Measurements from ENCODE around the gene FXYD7. TPM values are rescaled to one million over a fixed set of nuclear protein-coding genes. Genes with fewer than 3 reads are reported as not detected.

The FXYD7 gene
- polyA plus RNA-seq, 1 donor (not counting 4 experiments of a cell fraction or from before 2014, with no cell fraction given): not detected

DNA sequence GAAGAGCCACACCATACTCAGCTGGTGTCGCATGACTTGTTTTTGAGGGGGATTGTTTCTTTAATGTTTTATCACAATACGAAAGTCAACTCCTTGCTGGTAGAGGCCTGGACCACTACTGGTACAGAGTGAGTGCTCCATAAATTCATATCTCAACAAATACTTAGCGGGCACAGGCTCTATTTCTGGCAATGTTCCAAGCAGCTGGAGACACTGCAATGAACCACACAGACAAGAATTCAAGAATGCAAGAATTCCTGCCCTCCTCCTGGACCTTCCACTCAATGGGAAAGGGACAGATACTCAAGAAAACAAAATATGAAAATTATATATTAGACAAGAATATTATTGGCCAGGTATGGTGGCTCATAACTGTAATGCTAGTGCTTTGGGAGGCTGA is 6.4 kb downstream of the FXYD7 start:
- H3K9me3 ChIP-seq (ENCODE audit: control insufficient read depth, low read depth, low read length): no peaks in the 10 kb centered on the region
- H3K9me1 ChIP-seq (ENCODE audit: control insufficient read depth, extremely low read depth, insufficient read depth, low read length): no peaks in the 10 kb centered on the region
- H3K4me2 ChIP-seq (ENCODE audit: control insufficient read depth, extremely low read depth, insufficient read depth, low read depth, low read length): no peak overlapping the region
- DNase-seq (ENCODE audit: low read depth, low spot score): no peak
- no peak for FAIRE-seq
- no peak overlapping the region for H2AFZ ChIP-seq (ENCODE audit: control insufficient read depth, low read length)
- H3K36me3 ChIP-seq (ENCODE audit: control insufficient read depth in 2 of 2, extremely low read depth in 1 of 2, insufficient read depth in 2 of 2, low read length in 2 of 2): no peaks in the 10 kb centered on the region
- no peak overlapping the region for H3K27ac ChIP-seq (ENCODE audit: control insufficient read depth, insufficient read depth, low read length)
- no peaks in the 10 kb centered on the region for H3K27me3 ChIP-seq (ENCODE audit: control insufficient read depth, extremely low read depth, insufficient read depth, low read length)
- H3K4me1 ChIP-seq (ENCODE audit: control insufficient read depth, extremely low read depth, insufficient read depth, low read length): peaks cover 14% of the 10 kb centered on the region
- H3K79me2 ChIP-seq (ENCODE audit: control insufficient read depth, insufficient read depth, low read length): no peaks in the 10 kb centered on the region
- TF ChIP-seq EZH2 (IDR thresholded peaks at IDR 0.05; ENCODE audit: low read length) (no peak), CTCF (optimal IDR thresholded peaks at IDR 0.05 in 1 of 3, IDR thresholded peaks at IDR 0.05 in 1 of 3, conservative IDR thresholded peaks at IDR 0.05 in 1 of 3; ENCODE audit: extremely low read depth in 1 of 3, insufficient read depth in 2 of 3, low read length in 3 of 3) (no peak)
- no peak overlapping the region for H3K9ac ChIP-seq (ENCODE audit: control insufficient read depth, extremely low read depth, insufficient read depth, low read length)
- H3K4me3 ChIP-seq (ENCODE audit: control insufficient read depth in 2 of 3, extremely low read depth in 1 of 3, insufficient read depth in 2 of 3, low read depth in 1 of 3, low read length in 3 of 3): no peak overlapping the region
- H4K20me1 ChIP-seq (ENCODE audit: control insufficient read depth, extremely low read depth, insufficient read depth, low read length): no peaks in the 10 kb centered on the region
- dilution Hi-C loops (cut with MboI; ENCODE audit: extremely low pct_ligation_motif_present, low sequenced_read_pairs): no loop called here

DNA sequence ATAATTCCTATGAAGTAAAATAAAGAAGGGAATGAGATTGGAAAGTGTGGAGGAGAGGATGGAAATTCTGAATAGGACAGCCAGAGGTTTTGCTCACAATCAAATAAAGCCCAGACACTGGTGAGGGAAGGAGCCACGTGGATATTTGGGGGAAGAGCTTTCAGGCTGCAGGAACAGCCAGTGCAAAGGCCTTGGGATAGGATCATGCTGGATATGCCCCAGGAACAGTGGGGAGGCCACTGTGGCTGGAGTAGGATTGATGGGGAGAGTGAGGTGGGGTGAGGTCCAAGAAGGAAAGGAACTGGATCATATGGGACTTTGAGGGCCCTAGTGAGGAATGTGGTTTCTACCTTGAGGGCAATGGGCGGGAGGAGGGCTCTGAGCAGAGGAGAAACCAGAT is 7.4 kb downstream of the FXYD7 start:
- dilution Hi-C loops (cut with MboI; ENCODE audit: extremely low pct_ligation_motif_present, low sequenced_read_pairs): no loop called here
- FAIRE-seq: no peak
- no peak overlapping the region for H3K27ac ChIP-seq (ENCODE audit: control insufficient read depth, insufficient read depth, low read length)

More for the DNA sequence above, 7.4 kb downstream of the FXYD7 start:
- Histone ChIP-seq H3K79me2 (ENCODE audit: control insufficient read depth, insufficient read depth, low read length) (peaks cover 9% of the 10 kb centered on the region), H3K4me1 (ENCODE audit: control insufficient read depth, extremely low read depth, insufficient read depth, low read length) (peaks cover 10% of the 10 kb centered on the region), H3K27me3 (ENCODE audit: control insufficient read depth, extremely low read depth, insufficient read depth, low read length) (no peaks in the 10 kb centered on the region), H3K4me3 (ENCODE audit: control insufficient read depth in 2 of 3, extremely low read depth in 1 of 3, insufficient read depth in 2 of 3, low read depth in 1 of 3, low read length in 3 of 3) (no peak overlapping the region), H3K9me3 (ENCODE audit: control insufficient read depth, low read depth, low read length) (no peaks in the 10 kb centered on the region), H3K9ac (ENCODE audit: control insufficient read depth, extremely low read depth, insufficient read depth, low read length) (no peak overlapping the region), H3K4me2 (ENCODE audit: control insufficient read depth, extremely low read depth, insufficient read depth, low read depth, low read length) (no peak overlapping the region), H3K36me3 (ENCODE audit: control insufficient read depth in 2 of 2, extremely low read depth in 1 of 2, insufficient read depth in 2 of 2, low read length in 2 of 2) (no peaks in the 10 kb centered on the region), H3K9me1 (ENCODE audit: control insufficient read depth, extremely low read depth, insufficient read depth, low read length) (no peaks in the 10 kb centered on the region), H2AFZ (ENCODE audit: control insufficient read depth, low read length) (no peak overlapping the region), H4K20me1 (ENCODE audit: control insufficient read depth, extremely low read depth, insufficient read depth, low read length) (no peaks in the 10 kb centered on the region)
- TF ChIP-seq CTCF (optimal IDR thresholded peaks at IDR 0.05 in 1 of 3, IDR thresholded peaks at IDR 0.05 in 1 of 3, conservative IDR thresholded peaks at IDR 0.05 in 1 of 3; ENCODE audit: extremely low read depth in 1 of 3, insufficient read depth in 2 of 3, low read length in 3 of 3) (no peak), EZH2 (IDR thresholded peaks at IDR 0.05; ENCODE audit: low read length) (no peak)
- DNase-seq (ENCODE audit: low read depth, low spot score): no peak
